ENCODE data around the gene GGCT. TPM values are rescaled to one million over a fixed set of nuclear protein-coding genes. Genes with fewer than 3 reads are reported as not detected.

GGCT gene
- total and polyA plus RNA-seq, 2 of the 8 experiments (the other 6 are each of a cell fraction or from before 2014, with no cell fraction given), result 50.0 to 129 TPM

DNA sequence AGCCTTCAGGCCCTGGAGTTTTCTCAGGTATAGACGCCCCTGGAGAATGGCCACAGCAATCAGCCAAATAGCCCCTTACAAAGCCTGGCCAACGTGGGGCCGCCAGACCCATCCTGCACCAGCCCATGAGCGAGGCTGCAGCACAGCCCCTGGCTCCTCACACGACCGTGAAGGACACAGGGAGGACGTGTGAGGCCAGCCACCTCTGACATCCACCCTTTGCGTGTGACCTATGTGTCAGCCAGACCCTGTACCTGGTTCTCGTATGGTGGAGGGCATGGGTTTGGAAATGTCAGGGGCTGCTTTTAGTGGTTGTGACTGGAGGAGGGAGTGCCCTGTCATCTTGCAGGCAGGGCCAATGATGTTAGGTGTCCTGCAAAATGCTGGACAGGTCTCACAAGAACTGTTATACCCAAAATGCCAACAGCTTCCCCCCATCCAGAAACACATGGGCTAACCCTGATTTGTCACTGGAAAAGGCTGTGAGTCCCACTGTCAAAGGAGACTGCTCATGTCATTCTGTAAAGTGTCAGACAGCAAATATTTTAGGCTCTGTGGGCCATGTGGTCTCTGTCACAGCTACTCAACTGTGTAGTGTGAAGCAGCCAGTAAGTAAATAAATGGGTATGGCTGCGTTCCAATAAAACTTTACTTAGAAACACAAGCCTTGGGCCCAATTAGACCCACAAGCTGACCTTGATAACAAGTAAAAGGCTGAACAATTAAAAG is 56.0 kb downstream of the GGCT start (continued):
- TF ChIP-seq TAF7 (optimal IDR thresholded peaks at IDR 0.05; ENCODE audit: borderline replicate concordance, low read depth, low read length), result no peak
- TF ChIP-seq, protein P1, sequence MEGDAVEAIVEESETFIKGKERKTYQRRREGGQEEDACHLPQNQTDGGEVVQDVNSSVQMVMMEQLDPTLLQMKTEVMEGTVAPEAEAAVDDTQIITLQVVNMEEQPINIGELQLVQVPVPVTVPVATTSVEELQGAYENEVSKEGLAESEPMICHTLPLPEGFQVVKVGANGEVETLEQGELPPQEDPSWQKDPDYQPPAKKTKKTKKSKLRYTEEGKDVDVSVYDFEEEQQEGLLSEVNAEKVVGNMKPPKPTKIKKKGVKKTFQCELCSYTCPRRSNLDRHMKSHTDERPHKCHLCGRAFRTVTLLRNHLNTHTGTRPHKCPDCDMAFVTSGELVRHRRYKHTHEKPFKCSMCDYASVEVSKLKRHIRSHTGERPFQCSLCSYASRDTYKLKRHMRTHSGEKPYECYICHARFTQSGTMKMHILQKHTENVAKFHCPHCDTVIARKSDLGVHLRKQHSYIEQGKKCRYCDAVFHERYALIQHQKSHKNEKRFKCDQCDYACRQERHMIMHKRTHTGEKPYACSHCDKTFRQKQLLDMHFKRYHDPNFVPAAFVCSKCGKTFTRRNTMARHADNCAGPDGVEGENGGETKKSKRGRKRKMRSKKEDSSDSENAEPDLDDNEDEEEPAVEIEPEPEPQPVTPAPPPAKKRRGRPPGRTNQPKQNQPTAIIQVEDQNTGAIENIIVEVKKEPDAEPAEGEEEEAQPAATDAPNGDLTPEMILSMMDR (IDR thresholded peaks at IDR 0.05; ENCODE audit: control extremely low read depth in 1 of 3, insufficient read depth in 1 of 3, low read depth in 1 of 3, low read length in 3 of 3), result no peak
- no peak for TF ChIP-seq TBP (IDR thresholded peaks at IDR 0.05; ENCODE audit: low read depth, low read length)
- TF ChIP-seq CBX5 (IDR thresholded peaks at IDR 0.05; ENCODE audit: low read depth, low read length), result no peak

All from H1 (cell line).